Measurements from ENCODE around the gene HERPUD1. TPM values are rescaled to one million over a fixed set of nuclear protein-coding genes. Genes with fewer than 3 reads are reported as not detected.

Gene HERPUD1
- total RNA-seq, 1 donor from 2014 or later: 108 TPM

DNA sequence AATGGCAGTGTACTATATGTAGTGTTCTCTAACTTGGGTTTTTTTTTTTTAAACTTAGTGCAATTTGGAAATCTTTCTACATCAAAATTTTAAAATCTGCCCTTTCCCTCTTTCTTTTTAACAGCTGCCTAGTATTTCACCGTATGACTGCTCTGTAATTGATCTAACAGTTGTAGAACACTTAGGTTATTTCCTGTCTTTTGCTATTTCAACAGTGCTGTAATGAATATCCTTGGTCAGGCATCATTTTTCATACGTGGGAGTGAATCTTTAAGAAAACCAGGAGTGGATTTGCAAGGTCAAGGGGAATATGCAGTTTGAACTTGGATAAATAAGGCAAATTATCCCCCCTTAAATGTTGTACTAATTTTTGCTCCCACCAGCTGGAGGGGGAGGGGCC is 61.3 kb downstream of the HERPUD1 start:
- intact Hi-C loops (cut with DNase I): no loop called here
- H3K27ac ChIP-seq: no peak overlapping the region
- no peaks in the 10 kb centered on the region for H3K9me3 ChIP-seq
- no peak for DNase-seq (ENCODE audit: low spot score in 2 of 2)
- no peaks in the 10 kb centered on the region for H3K27me3 ChIP-seq
- peaks cover 0 to 11% of the 10 kb centered on the region in 2 donors for H3K4me1 ChIP-seq
- no peaks in the 10 kb centered on the region for H3K36me3 ChIP-seq
- H3K4me3 ChIP-seq: no peak overlapping the region
- TF ChIP-seq CTCF (IDR thresholded peaks at IDR 0.05): no peak

DNA sequence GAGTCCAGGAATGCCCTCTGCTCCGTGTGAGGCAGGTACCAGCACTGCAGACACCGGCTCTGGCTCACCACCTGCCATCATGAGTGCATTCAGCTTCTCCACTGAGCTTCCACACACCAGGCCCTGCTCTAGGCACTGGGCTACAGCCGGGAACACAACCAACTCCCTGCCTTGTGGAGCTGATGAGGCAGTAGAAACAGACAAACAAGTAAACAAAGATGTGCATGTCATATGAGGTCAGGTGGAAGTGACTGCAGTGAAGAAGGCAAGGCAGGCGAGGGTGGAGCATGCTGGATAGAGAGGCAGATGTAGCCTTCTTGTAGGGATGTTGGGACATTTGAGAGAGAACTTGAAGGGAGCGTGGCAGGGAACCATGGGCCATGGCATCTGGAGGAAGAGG is 62.4 kb downstream of the HERPUD1 start:
- Histone ChIP-seq H3K27ac (no peak overlapping the region), H3K4me3 (no peak overlapping the region), H3K9me3 (no peaks in the 10 kb centered on the region), H3K36me3 (no peaks in the 10 kb centered on the region), H3K4me1 (peaks cover 0 to 9% of the 10 kb centered on the region in 2 donors), H3K27me3 (no peaks in the 10 kb centered on the region)
- intact Hi-C loops (cut with DNase I): no loop called here
- DNase-seq (ENCODE audit: low spot score in 2 of 2): no peak
- no peak for TF ChIP-seq CTCF (IDR thresholded peaks at IDR 0.05)

Other genes with a start within 250 kb of the HERPUD1 start
- 2,291 TPM for gene MT1X, start 249.7 kb upstream of the HERPUD1 start, total RNA-seq
- 419 TPM for gene NUP93, start 202.0 kb upstream of the HERPUD1 start, total RNA-seq
- not detected for gene SLC12A3, start 66.9 kb upstream of the HERPUD1 start, total RNA-seq
- not detected for gene CETP, start 29.8 kb downstream of the HERPUD1 start, total RNA-seq
- gene NLRC5, start 57.4 kb downstream of the HERPUD1 start, total RNA-seq: 46.7 TPM
- gene CPNE2, start 160.4 kb downstream of the HERPUD1 start, total RNA-seq: 36.6 TPM

Data from ascending aorta (tissue), 2 donors.